HL-60/S4 (cell line): ENCODE measurements around the gene FALEC.
"Not testable (repeated sequence)": the region's sequence is repeated elsewhere in the genome, so short reads cannot be mapped to it uniquely, and the experiment has no call there.

Experiments
- in situ Hi-C: fragments of 300-500 bp; cut with MboI; formaldehyde crosslinking; loops from 2 replicates; pipeline ENCODE4 v1.14.3; 2022; ENCODE audit warnings: low sequenced_read_pairs

Gene FALEC

GRCh38 chr1:150573648-150574071 is 58.1 kb downstream of the FALEC start:
- in situ Hi-C loops: not testable (repeated sequence)

DNA sequence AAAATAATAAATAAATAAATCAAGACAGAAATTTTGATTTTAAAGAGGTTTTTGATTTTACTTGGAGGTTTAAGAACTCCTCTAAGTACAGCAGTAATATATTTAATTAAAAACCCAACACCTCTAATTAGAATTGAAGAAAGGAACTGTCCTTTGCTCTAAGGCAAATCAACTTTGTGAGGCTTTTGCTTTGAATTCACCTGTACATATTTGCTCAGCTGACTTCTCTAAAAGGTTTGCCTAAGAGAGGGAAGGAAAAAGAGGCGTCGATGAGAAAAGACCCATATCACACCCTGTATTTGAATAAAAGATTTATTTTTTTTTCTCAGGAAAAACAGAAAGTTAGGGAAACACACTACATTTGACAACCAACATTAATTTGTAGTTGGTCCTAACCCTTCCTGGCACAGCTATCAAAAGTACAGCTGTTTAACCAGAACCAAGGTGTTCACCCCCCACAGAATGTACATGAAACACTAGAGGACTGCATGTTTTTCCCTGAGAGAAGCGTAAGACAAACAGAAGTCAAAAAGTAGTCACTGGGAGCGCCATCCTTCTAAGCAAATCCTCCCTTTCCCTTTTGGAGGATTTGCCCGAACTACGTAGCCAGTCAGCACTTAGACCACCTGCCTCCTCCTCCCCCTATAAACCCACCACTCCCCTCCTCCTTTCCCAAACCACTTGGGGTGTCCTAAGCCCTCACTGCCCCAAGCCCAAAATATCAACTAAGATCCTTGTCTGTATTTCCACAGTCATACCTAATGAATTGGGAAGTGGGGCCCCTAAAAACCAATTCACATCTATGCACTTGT is 58.9 kb downstream of the FALEC start:
- in situ Hi-C loops: no loop called here

GRCh38 chr1:150575072-150575489 is 59.5 kb downstream of the FALEC start:
- in situ Hi-C loops: no loop called here

DNA sequence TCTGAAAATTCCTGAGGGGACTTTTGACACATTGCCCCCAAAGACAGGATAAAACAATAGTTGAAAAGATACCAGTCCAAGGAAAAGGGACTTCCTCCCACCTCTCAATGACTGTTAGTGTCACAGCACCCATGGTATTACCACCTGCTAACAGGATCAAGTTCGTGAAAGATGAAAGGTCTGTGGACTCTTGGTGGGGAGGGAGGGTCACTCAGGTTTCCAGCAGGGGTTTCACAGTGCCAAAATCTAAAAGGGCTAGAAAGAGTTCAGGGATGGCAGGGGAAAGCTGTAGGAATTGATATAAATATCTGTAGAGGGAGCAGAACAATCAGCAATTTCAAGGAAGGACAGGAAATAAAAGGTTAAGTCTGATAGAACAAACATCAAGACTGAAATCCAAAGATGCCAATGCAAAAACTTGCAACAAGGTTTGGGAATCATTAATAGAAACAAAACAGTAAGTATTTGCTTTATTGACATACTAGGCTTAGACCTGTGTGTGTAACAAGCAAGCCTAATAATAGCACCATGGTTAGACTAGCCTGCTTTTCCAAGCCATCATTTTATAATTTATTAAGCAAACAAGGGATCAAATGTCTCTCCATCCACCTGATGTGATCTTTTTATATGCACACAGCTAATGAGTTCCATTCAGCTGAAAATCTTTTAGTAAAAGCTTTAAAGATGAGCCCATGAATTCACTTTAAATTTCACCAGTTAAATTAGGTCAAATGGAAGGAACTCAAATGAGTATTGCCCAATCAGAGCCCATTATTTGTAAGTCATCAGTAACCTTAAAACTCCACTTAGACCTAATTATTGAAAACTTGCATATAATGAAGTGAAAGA is 60.2 kb downstream of the FALEC start:
- in situ Hi-C loops: no loop called here

GRCh38 chr1:150576367-150576711 is 60.8 kb downstream of the FALEC start:
- in situ Hi-C loops: no loop called here

- in situ Hi-C loops: no loop called here
Observed at GRCh38 chr1:150576794-150577556, 61.4 kb downstream of the FALEC start.

GRCh38 chr1:150577557-150578271 is 62.2 kb downstream of the FALEC start:
- in situ Hi-C loops: no loop called here

DNA sequence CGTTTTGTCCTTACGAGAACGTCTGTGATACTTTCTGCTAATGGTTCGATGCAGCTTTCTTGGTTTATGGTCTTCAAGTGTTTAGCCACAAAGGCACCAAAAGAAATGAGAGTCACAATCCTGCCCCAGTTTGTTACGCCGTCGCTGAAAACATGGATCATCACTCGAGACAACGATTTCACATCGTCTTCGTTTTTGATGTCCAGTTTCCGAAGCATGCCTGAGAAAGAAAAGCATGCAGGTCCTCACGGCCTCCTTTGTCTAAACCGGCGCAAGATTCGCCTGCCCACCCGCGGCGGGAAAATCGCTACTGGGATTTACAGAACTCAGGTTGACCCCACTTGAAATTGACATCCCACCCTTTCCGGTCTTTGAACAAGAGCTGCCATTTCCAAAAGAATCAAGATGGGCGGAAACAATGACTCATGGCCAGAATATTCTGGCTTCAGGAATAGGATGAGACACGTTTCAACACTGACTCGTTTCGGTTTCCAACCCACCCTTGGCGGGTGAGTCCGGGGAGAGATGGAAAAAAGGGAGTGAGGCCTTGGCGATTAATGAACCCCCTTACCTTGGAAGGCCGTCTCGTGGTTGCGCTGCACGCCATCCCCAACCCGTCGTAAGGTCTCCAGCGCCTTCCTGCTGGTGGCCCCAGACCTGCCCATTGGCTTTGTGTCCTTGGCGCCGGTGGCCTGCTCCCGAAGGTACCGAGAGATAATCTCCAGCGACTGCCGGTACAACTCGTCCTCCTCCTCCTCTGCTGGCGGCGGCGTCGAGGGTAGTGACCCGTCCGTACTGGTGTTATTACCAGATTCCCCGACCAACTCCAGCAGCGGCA is 62.9 kb downstream of the FALEC start:
- in situ Hi-C loops: no loop called here

DNA sequence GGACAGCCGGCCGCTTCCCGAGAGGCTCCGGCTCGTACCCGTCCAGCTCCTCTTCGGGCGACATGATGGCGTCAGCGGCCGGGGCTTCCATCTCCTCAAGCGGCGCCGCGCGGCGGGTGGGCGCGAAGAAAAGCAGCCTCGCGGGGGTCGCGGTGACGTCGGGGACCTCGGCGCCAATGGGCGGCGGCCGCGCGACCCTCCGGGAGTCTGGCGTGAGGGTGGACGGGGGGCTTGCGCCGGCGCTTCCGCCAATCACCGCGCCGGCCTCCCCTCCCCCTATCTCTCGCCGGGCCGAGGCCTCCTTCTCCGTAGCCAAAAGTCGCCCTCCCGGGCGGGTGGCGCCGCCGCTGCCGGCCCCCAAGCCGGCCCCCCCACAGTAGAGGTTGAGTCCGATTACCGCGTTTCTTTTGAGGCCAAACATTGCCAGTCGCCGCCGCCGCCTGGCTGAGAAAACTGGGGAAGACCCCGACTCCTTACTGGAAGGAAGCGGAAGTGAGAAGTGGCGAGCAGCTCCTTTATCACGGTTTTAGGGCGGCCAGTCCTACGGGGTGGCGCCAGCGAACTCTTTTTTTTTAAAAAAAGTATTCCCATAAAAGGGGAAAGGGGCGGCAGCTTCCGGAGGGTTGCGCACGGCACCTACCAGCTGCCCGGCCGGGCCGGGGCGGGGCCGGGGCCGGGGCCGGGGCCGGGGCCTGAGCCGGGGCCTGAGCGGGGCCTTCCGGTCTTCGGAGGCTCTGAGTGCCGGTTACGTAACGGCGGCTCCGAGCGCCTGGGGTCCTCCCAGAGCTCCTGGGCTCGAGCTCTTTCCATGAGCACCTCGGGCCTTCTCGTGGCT is 63.8 kb downstream of the FALEC start, which contains the start of gene MCL1:
Gene MCL1 (minus strand): TSS at position 501 of the 835 bp plus-strand sequence. CDS start 80 bp downstream, at position 421.
- in situ Hi-C loops: no loop called here

DNA sequence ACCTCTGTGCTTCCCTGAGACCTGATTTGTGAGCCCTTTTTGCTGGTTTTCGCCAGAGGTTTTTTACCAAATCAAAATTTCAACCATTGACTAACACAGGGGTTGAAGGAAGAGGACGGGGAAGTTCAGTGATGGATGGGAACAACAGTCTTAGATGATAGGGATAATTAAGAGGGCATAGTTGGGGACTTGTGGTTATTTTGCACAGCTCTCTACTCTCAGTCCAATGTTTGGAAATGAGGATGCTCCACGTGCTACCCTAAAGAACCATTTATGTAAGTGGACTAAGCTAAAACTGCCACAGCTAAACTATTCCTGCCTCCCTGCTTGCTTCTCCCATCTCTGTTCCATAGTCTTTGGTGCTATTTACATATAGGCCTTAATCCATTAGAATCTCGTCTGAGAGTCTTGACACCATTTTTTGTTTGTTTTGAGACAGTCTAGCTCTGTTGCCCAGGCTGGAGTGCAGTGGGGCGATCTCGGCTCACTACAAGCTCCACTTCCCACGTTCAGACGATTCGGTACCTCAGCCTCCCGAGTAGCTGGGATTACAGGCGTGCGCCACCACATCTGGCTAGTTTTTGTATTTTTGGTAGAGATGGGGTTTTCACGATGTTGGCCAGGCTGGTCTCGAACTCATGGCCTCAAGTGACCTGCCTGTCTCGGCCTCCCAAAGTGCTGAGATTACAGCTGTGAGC is 64.5 kb downstream of the FALEC start:
- in situ Hi-C loops: no loop called here

DNA sequence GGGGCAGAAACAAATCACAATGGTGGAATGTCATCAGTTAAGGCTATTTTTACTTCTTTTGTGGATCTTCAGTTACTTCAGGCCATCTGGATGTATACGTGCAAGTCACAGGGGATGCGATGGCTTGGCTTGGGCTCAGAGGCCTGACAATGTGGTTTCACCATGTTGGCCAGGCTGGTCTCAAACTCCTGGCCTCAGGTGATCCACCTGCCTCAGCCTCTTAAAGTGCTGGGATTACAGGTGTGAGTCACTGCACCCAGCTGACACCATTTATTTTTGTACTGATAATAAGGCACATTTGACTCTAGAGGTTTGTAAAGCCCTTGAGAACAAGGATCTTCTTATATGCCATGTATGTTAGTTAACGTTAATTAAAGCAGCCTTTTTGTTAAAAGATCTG is 65.4 kb downstream of the FALEC start:
- in situ Hi-C loops: not testable (repeated sequence)

DNA sequence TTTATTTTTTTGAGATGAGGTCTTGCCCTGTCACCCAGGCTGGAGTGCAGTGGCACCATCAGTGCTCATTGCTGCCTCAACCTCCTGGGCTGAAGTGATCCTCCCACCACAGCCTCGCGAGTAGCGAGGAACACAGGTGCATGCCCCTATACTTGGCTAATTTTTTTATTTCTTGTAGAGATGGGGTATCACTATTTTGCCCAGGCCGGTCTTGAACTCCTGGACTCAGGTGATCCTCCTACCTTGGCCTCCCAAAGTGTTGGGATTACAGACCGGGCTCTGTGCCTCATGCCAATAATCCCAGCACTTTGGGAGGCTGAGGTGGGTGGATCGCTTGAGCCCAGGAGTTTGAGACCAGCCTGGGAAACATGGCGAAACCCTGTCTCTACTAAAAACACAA is 65.9 kb downstream of the FALEC start:
- in situ Hi-C loops: not testable (repeated sequence)

- in situ Hi-C loops: not testable (repeated sequence)
Observed at GRCh38 chr1:150581962-150582361, 66.4 kb downstream of the FALEC start.

DNA sequence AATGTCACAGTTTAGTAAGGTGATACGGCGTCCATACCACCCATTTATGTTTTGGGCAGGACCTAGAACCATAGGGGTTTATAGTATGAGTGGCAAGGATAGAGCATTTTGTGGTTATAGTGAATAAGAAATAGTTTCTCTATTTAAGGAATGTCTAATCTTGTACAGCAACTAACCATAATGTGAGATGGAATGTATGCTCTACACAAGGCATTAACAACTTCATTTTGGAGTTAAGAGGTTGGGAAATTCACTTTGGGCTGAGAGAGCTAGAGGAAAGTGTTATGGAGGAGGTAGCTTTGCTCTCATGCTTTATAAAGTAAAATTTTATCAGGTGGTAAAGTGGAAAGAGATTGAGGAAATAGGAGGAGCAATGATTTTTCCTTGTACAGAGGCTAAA is 66.8 kb downstream of the FALEC start:
- in situ Hi-C loops: no loop called here
